ENCODE data around the gene MYLK4.
A peak's percentile ranks its signal among the peaks of the same experiment; 100 is the strongest.

MYLK4 gene

DNA sequence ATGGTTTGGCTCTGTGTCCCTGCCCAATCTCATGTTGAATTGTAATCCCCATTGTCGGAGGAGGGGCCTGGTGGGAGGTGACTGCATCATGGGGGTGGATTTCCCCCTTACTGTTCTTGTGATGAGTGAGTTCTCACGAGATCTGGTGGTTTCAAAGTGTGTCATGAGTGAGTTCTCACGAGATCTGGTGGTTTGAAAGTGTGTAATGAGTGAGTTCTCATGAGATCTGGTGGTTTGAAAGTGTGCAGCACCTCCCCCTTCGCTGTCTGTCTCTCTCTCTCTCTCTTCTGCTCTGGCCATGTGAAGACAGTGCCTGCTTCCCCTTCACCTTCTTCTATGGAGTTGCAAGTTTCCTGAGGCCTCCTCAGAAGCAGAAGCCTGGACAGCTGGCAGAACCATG, 87.6 kb downstream of the MYLK4 start:
- Mint-ChIP-seq H3K27me3 (ENCODE audit: low read depth) (peaks cover 4% of the 10 kb centered on the region), H3K4me3 (no peak overlapping the region), H3K36me3 (ENCODE audit: low read depth) (no peaks in the 10 kb centered on the region), H3K9me3 (no peaks in the 10 kb centered on the region), H3K27ac (no peak overlapping the region), H3K4me1 (peaks cover 39% of the 10 kb centered on the region)
- TF ChIP-seq, protein P1, sequence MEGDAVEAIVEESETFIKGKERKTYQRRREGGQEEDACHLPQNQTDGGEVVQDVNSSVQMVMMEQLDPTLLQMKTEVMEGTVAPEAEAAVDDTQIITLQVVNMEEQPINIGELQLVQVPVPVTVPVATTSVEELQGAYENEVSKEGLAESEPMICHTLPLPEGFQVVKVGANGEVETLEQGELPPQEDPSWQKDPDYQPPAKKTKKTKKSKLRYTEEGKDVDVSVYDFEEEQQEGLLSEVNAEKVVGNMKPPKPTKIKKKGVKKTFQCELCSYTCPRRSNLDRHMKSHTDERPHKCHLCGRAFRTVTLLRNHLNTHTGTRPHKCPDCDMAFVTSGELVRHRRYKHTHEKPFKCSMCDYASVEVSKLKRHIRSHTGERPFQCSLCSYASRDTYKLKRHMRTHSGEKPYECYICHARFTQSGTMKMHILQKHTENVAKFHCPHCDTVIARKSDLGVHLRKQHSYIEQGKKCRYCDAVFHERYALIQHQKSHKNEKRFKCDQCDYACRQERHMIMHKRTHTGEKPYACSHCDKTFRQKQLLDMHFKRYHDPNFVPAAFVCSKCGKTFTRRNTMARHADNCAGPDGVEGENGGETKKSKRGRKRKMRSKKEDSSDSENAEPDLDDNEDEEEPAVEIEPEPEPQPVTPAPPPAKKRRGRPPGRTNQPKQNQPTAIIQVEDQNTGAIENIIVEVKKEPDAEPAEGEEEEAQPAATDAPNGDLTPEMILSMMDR (IDR thresholded peaks at IDR 0.05; ENCODE audit: unreplicated experiment in 3 of 3), result no peak

DNA sequence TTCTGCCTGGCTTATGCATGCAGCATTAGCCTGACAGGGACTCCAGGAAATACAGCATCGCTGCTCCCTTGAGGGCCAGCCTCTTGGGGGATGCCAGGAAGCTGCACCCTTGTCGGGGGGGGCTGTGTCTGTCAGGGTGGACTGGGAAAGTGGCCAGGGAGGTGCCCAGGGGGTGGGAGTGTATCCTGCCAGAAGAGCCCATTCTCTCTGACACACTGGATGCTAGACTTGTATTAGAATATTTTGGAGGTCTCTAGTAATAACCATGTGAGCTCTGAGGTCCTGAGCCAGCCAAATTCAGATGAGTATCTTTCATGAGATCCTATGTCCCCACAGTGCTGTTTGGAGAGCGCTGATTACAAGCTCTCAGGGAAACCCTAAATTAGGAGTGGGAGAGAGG, 89.1 kb downstream of the MYLK4 start:
- Mint-ChIP-seq H3K27ac (no peak overlapping the region), H3K9me3 (no peaks in the 10 kb centered on the region), H3K27me3 (ENCODE audit: low read depth) (peaks cover 7% of the 10 kb centered on the region), H3K36me3 (ENCODE audit: low read depth) (no peaks in the 10 kb centered on the region), H3K4me1 (peaks cover 42% of the 10 kb centered on the region), H3K4me3 (no peak overlapping the region)
- TF ChIP-seq, protein P1 (IDR thresholded peaks at IDR 0.05; ENCODE audit: unreplicated experiment in 3 of 3), result no peak

DNA sequence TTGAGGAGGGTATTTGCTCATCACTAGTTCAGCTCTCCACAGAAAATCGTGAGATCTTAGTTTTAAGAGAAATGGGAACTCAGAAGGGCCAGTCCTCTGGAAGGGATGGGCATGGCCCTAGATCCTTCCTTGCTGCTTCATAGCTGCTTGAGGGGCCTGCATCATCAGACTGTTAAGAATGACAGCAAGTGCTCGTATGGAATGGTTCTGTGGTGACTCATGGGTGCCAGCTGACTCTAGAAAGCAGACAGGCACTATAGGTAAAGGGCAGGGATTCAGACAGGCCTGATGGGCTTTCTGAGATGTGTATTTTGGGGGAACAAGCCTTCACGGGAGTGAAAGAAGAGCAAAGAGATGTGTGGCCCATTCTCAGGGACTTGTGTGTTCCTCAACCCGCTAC, 90.8 kb downstream of the MYLK4 start:
- TF ChIP-seq, protein P1 (IDR thresholded peaks at IDR 0.05; ENCODE audit: unreplicated experiment in 3 of 3), result no peak
- no peak overlapping the region for H3K4me3 Mint-ChIP-seq
- peak overlapping the region in 1 of 3 experiments; percentile 14 for H3K27ac Mint-ChIP-seq
- H3K27me3 Mint-ChIP-seq (ENCODE audit: low read depth), result peaks cover 3% of the 10 kb centered on the region
- peaks cover 32% of the 10 kb centered on the region for H3K4me1 Mint-ChIP-seq
- H3K9me3 Mint-ChIP-seq, result no peaks in the 10 kb centered on the region
- no peaks in the 10 kb centered on the region for H3K36me3 Mint-ChIP-seq (ENCODE audit: low read depth)

DNA sequence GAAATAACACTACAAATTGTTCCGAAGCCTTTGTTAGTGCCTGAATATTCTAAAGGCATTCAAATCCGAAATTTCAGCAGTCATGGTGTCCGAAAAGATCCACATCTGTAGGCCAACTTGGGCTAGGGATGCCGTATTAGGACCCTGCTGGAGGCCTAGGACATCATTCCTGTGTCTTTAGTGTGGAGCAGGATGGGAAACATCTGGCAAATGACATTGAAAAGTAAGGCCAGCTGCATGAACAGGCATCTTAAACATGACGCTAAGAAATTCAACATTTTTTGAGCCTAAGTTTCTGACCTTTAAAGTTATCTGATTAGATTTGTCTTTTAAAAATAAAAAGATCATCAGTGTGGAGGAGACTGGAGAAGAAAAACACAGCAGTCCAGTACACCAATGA, 91.3 kb downstream of the MYLK4 start:
- no peak overlapping the region for H3K4me3 Mint-ChIP-seq
- H3K36me3 Mint-ChIP-seq (ENCODE audit: low read depth), result no peaks in the 10 kb centered on the region
- no peaks in the 10 kb centered on the region for H3K9me3 Mint-ChIP-seq
- H3K4me1 Mint-ChIP-seq, result peaks cover 30% of the 10 kb centered on the region
- TF ChIP-seq, protein P1 (IDR thresholded peaks at IDR 0.05; ENCODE audit: unreplicated experiment in 3 of 3), result no peak
- H3K27me3 Mint-ChIP-seq (ENCODE audit: low read depth), result peaks cover 3% of the 10 kb centered on the region
- H3K27ac Mint-ChIP-seq, result peak overlapping the region in 1 of 3 experiments; percentile 14

DNA sequence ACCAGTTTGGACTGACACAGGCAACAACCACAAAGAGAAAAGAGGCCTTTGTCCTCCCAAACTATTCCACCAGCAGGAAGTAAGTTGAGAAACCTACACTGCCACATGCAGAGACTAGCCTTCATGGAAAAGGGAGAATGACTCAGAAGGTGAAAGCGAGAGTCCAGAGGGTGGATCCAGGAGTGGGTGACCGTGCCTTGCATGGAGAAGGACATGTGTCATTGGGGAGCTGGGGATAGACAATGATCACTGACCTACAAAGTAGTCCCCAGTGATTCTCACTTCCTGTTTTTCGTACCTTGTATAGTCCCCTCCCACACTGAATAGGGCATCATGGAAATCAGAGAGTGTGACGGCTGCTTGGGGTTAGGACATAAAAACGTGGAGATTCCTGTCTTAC, 91.9 kb downstream of the MYLK4 start:
- H3K4me1 Mint-ChIP-seq, result peaks cover 25% of the 10 kb centered on the region
- H3K9me3 Mint-ChIP-seq, result no peaks in the 10 kb centered on the region
- H3K27ac Mint-ChIP-seq, result no peak overlapping the region
- no peak overlapping the region for H3K4me3 Mint-ChIP-seq
- H3K36me3 Mint-ChIP-seq (ENCODE audit: low read depth), result no peaks in the 10 kb centered on the region
- TF ChIP-seq, protein P1 (IDR thresholded peaks at IDR 0.05; ENCODE audit: unreplicated experiment in 3 of 3), result no peak
- H3K27me3 Mint-ChIP-seq (ENCODE audit: low read depth), result peaks cover 3% of the 10 kb centered on the region

DNA sequence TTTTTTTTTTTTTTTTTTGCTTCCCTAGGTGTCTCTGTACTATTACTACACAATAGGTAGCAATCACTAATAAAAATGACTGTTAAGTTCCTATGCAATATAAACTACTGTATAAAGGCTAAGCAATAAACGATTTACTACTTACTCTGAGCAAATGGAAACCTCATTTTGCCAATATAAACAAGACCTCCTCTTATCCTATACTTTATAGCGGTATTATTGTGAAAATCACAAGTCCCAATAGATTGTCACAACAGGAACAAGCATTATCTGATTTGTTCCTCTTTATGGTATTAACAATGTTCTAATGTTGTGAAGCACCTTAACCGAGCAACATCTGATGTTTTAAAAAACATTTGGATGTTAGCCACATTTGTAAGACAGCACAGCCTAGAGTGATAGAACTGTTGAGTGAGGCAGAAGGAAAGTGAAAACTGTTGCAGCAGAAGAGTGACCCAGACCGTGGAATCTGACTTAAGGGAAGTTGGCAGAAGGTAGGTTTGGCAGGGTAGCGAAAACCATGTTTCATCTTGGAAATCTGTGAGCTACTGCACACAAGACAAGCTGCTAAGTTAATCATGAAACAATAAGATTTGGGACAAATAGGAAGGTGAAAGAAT, 94.2 kb downstream of the MYLK4 start:
- Mint-ChIP-seq H3K36me3 (ENCODE audit: low read depth) (no peaks in the 10 kb centered on the region), H3K4me3 (no peak overlapping the region), H3K27me3 (ENCODE audit: low read depth) (peaks cover 7% of the 10 kb centered on the region), H3K9me3 (peaks cover 18% of the 10 kb centered on the region), H3K27ac (peak overlapping the region in 1 of 3 experiments; percentile 7), H3K4me1 (peaks cover 23% of the 10 kb centered on the region)
- TF ChIP-seq, protein P1 (IDR thresholded peaks at IDR 0.05; ENCODE audit: unreplicated experiment in 3 of 3), result no peak
